Stimulated activated CD4-positive, alpha-beta T cell treated with anti-CD3 and anti-CD28 coated beads, Interleukin-15, amount 100 ng/mL, for 24 hours (primary cell): Measurements from ENCODE around the gene SSX2B.
"Not testable (repeated sequence)": the region's sequence is repeated elsewhere in the genome, so short reads cannot be mapped to it uniquely, and the experiment has no call there.

ENCODE experiments used
- DNase-seq: peaks from one replicate; pipeline ENCODE4 v3.0.0-alpha.2; 2020

Gene SSX2B

DNA sequence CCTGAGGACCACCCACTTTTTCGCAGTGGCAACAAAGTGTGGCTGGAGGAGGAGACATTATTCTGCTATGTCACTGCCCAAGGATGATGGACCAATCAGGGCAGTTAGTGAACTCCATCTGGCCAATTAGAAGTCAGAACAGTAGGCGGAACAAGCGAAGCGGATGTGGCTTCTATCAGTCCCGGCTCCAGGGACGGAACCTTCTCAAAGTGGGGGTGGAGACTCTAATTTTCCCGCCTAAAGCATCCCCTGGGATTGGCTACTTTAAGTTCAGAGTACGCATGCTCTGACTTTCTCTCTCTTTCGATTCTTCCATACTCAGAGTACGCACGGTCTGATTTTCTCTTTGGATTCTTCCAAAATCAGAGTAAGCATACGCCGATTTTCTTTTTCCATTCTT is at the start of gene SSX2B:
Gene SSX2B (plus strand): TSS at position 301 of the 400 bp plus-strand sequence. CDS start 1,429 bp downstream, outside the sequence.
- DNase-seq: not testable (repeated sequence)

- not testable (repeated sequence) for DNase-seq
These were observed 44.0 kb upstream of the SSX2B start, which contains the start of gene SSX2 for GRCh38 chrX:52707078-52707477. Gene SSX2 (minus strand): TSS chrX:52707178. CDS start chrX:52705749, 1,429 bp downstream.

DNA sequence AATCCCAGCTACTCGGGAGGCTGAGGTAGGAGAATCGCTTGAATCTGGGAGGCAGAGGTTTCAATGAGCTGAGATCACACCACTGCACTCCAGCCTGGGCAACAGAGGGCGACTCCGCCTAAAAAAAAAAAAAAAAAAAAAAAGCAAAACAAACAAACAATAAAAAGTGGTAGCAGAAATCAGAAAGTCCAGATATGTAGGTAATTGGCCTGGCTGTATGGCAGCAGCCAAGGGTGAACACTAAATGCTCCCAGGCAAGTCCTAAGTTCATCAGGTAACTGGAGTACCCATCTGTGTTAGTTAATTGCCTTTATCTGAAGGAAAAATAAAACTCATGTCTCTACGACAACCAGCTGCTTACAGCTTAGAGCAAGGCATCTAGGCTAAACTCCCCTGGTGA is 14.9 kb downstream of the SSX2B start:
- DNase-seq: not testable (repeated sequence)

DNA sequence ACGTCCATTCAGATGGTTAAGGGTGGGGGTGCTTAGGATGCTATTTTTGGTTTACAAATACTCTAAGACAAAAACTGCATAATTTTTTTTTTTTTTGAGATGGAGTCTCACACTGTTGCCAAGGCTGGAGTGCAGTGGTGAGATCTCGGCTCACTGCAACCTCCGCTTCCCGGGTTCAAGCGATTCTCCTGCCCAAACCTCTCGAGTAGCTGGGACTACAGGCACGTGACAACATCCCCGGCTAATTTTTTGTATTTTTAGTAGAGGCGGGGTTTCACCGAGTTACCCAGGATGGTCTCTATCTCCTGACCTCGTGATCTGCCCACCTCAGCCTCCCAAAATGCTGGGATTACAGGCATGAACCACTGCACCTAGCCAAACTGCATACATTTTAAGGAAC is 22.5 kb downstream of the SSX2B start:
- DNase-seq: not testable (repeated sequence)

- not testable (repeated sequence) for DNase-seq
These were observed 46.3 kb downstream of the SSX2B start, which contains the start of gene SPANXN5 for GRCh38 chrX:52797327-52797726. Gene SPANXN5 (minus strand): TSS chrX:52797427. CDS start chrX:52797348, 79 bp downstream.

GRCh38 chrX:52804876-52805275 is 53.8 kb downstream of the SSX2B start:
- not testable (repeated sequence) for DNase-seq
